DND-41 (cell line): Measurements from ENCODE around the gene ZNF783.

ENCODE experiments used
- ATAC-seq: fragments of 200-7000 bp; cut with Tn5 transposase; 3 replicates; pipeline ENCODE4 v1.9.1; 2021; ENCODE audit warnings: low read depth; ENCODE audit not compliant: insufficient read depth
- DNase-seq: peaks from one replicate; pipeline ENCODE4 v3.0.0-alpha.2; 2020
- H2AFZ ChIP-seq: 2 replicates; pipeline ENCODE4 v1.6.0; 2012; ENCODE audit warnings: low read depth, low read length
- H3K27ac ChIP-seq: 2 replicates; pipeline ENCODE4 v1.5.1; 2012; ENCODE audit warnings: low read length, inconsistent platforms
- H3K27me3 ChIP-seq: fragments of 200-600 bp; sonication (generic); 2 replicates; pipeline ENCODE4 v1.6.0; 2012; ENCODE audit warnings: low read length, mild to moderate bottlenecking, inconsistent platforms; ENCODE audit not compliant: insufficient read depth, poor library complexity
- H3K36me3 ChIP-seq: 2 replicates; pipeline ENCODE4 v1.5.1; 2012; ENCODE audit warnings: low read length, inconsistent platforms; ENCODE audit not compliant: insufficient read depth
- H3K4me1 ChIP-seq: 2 replicates; pipeline ENCODE4 v1.5.1; 2012; ENCODE audit warnings: mild to moderate bottlenecking, low read length; ENCODE audit not compliant: insufficient read depth
- H3K4me2 ChIP-seq: 2 replicates; pipeline ENCODE4 v1.6.0; 2012; ENCODE audit warnings: mild to moderate bottlenecking, moderate library complexity, low read length, inconsistent platforms; ENCODE audit not compliant: insufficient read depth
- H3K4me3 ChIP-seq, 2 experiments: fragments of 200-600 bp in 1 of 2; shearing (Covaris generic) in 1 of 2; 2 replicates each; pipeline ENCODE4 v1.5.1; 2012 to 2016; ENCODE audit warnings: inconsistent platforms in 2 of 2, low read length in 2 of 2, mild to moderate bottlenecking in 2 of 2, low read depth in 1 of 2, moderate library complexity in 1 of 2
- H3K79me2 ChIP-seq: 2 replicates; pipeline ENCODE4 v1.6.0; 2012; ENCODE audit warnings: low read length, inconsistent platforms; ENCODE audit not compliant: insufficient read depth
- H3K9ac ChIP-seq: 2 replicates; pipeline ENCODE4 v1.6.0; 2012; ENCODE audit warnings: low read depth, mild to moderate bottlenecking, inconsistent platforms, low read length, moderate library complexity
- H3K9me3 ChIP-seq: 2 replicates; pipeline ENCODE4 v1.5.1; 2012; ENCODE audit warnings: low read length, moderate library complexity, mild to moderate bottlenecking, inconsistent platforms; ENCODE audit not compliant: insufficient read depth, severe bottlenecking
- H4K20me1 ChIP-seq: 2 replicates; pipeline ENCODE4 v1.6.0; 2012; ENCODE audit warnings: low read length; ENCODE audit not compliant: insufficient read depth
- EZH2 ChIP-seq: IDR thresholded peaks from 3 replicates; pipeline ENCODE4 v1.6.1; 2012; ENCODE audit warnings: borderline replicate concordance, low read depth, mild to moderate bottlenecking, moderate library complexity, low read length, inconsistent platforms; ENCODE audit not compliant: severe bottlenecking
- TF ChIP-seq, protein P1 (sequence below): IDR thresholded peaks from 2 replicates; pipeline ENCODE4 v1.5.1; 2012; ENCODE audit warnings: borderline replicate concordance, low read length, moderate library complexity, mild to moderate bottlenecking; ENCODE audit not compliant: poor library complexity, severe bottlenecking; ENCODE audit errors: extremely low read depth

Gene ZNF783

DNA sequence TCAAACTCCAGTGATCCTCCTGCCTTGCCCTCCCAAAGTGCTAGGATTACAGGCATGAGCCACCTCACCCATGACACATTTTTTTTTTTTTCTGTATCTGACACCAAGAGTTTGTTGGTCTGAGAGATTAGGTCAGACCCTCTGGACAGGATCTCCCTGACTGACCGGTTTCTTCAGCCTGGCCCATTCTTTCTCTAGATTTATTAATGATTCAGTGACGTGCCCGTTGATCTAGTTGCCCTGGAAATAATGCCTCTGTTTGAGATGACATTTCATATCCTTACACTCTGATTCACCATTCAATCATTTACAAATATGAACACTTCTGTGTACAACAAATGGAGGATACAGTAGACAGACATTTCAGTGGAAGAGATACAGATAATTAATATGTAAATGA lies 23.9 kb upstream of the ZNF783 start:
- no peak for ATAC-seq
- H3K27ac ChIP-seq: no peak overlapping the region

DNA sequence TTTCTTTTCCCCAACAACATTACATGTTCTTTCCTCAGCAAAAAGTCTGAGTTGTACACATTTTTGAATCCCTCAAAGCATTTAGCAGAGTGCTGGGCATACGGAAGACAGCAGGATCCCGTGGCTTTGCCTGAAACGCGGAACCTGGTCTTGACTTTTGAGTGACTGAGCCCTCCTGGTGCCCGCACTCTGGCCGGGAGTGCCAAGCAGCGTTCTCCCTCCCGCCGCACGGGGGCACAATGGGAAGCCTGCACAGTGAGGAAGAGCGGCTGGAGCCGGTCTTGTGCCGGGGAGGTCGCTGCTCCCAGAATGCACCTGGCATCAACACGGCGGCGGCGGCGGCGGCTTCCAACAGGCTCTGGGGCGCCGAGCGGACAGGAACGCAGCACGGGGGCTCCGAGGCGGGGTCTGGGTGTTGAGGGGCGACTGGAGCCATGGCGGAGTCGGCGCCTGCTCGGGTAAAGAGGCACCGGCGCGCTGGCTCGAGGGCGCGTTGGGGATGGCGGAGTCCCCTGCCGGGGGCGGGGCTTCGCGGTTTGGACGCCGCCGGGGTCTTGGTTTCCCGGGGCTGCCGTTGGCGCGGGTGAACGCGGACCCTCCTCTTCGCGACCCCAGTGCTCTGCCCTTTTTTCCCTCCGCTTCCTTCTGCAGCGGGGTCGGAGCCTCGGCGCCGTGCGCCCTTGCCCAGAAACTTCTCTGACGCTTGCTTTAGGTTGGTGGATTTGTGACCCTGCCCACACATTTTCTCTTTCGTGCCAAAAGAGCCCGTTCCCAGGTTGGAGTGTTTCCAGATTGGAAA lies 22.5 kb upstream of the ZNF783 start, which contains the start of gene ZNF212:
ZNF212 (plus strand) TSS at position 307 of the 799 bp plus-strand sequence; CDS start at position 435, 128 bp downstream.
- Histone ChIP-seq H3K9me3 (peaks cover 8% of the 10 kb centered on the region), H3K27ac (peak within 1 kb of the TSS; percentile 76), H3K36me3 (peaks cover 17% of the 10 kb centered on the region), H3K9ac (peak within 1 kb of the TSS; percentile 76), H3K4me1 (peaks cover 23% of the 10 kb centered on the region), H3K4me3 (peak within 1 kb of the TSS; percentile 85 to 88), H4K20me1 (peaks cover 4% of the 10 kb centered on the region; the same call in 1 of the 2 replicates), H2AFZ (peak within 1 kb of the TSS; percentile 84), H3K79me2 (peaks cover 46% of the 10 kb centered on the region), H3K4me2 (peak within 1 kb of the TSS; percentile 97), H3K27me3 (no peaks in the 10 kb centered on the region)
- DNase-seq (peak; percentile 93), ATAC-seq (peak; percentile 100)
- TF ChIP-seq EZH2: no peak
- TF ChIP-seq, protein P1, sequence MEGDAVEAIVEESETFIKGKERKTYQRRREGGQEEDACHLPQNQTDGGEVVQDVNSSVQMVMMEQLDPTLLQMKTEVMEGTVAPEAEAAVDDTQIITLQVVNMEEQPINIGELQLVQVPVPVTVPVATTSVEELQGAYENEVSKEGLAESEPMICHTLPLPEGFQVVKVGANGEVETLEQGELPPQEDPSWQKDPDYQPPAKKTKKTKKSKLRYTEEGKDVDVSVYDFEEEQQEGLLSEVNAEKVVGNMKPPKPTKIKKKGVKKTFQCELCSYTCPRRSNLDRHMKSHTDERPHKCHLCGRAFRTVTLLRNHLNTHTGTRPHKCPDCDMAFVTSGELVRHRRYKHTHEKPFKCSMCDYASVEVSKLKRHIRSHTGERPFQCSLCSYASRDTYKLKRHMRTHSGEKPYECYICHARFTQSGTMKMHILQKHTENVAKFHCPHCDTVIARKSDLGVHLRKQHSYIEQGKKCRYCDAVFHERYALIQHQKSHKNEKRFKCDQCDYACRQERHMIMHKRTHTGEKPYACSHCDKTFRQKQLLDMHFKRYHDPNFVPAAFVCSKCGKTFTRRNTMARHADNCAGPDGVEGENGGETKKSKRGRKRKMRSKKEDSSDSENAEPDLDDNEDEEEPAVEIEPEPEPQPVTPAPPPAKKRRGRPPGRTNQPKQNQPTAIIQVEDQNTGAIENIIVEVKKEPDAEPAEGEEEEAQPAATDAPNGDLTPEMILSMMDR: peak; percentile 96

More for the DNA sequence above, 23.9 kb upstream of the ZNF783 start:
- peaks cover 23% of the 10 kb centered on the region for H3K4me1 ChIP-seq
- H3K79me2 ChIP-seq: peaks cover 35% of the 10 kb centered on the region
- TF ChIP-seq, protein P1: no peak
- TF ChIP-seq EZH2: no peak
- no peak overlapping the region for H2AFZ ChIP-seq
- no peak for DNase-seq
- H3K4me2 ChIP-seq: no peak overlapping the region
- peaks cover 8% of the 10 kb centered on the region for H3K9me3 ChIP-seq
- no peak overlapping the region for H3K4me3 ChIP-seq
- peaks cover 16% of the 10 kb centered on the region for H3K36me3 ChIP-seq
- no peaks in the 10 kb centered on the region for H3K27me3 ChIP-seq
- no peak overlapping the region for H3K9ac ChIP-seq
- peaks cover 4% of the 10 kb centered on the region; the same call in 1 of the 2 replicates for H4K20me1 ChIP-seq

GRCh38 chr7:149240637-149241036 lies 21.4 kb upstream of the ZNF783 start:
- Histone ChIP-seq H3K9me3 (peaks cover 8% of the 10 kb centered on the region), H4K20me1 (peaks cover 8% of the 10 kb centered on the region; the same call in 1 of the 2 replicates), H3K36me3 (peaks cover 24% of the 10 kb centered on the region), H2AFZ (no peak overlapping the region), H3K4me1 (peaks cover 23% of the 10 kb centered on the region), H3K9ac (peak overlapping the region; percentile 76), H3K4me3 (peak overlapping the region; percentile 85 to 88), H3K27me3 (no peaks in the 10 kb centered on the region), H3K4me2 (peak overlapping the region; percentile 97), H3K27ac (peak overlapping the region; percentile 76), H3K79me2 (peaks cover 57% of the 10 kb centered on the region)
- no peak for ATAC-seq
- DNase-seq: no peak
- TF ChIP-seq, protein P1: no peak
- no peak for TF ChIP-seq EZH2
